Fibroblast of villous mesenchyme (primary cell): ENCODE data around the gene ARPC1A. TPM values are rescaled to one million over a fixed set of nuclear protein-coding genes. Genes with fewer than 3 reads are reported as not detected.
"Not testable (repeated sequence)": the region's sequence is repeated elsewhere in the genome, so short reads cannot be mapped to it uniquely, and the experiment has no call there.

Experiments used
- DNase-seq: peaks from one replicate; pipeline ENCODE4 v3.0.0-alpha.2; 2010; ENCODE audit warnings: low read depth
- H3K4me3 ChIP-seq: 2 replicates; pipeline ENCODE4 v1.5.1; 2011; ENCODE audit warnings: low read depth, mild to moderate bottlenecking, low read length
- CTCF ChIP-seq: IDR thresholded peaks from 2 replicates; pipeline ENCODE4 v1.5.1; 2012; ENCODE audit warnings: low read depth, mild to moderate bottlenecking, low read length; ENCODE audit not compliant: insufficient read depth
- total RNA-seq: library from RNA; depleted of rRNA; stranded (reverse); fragments of >200 nt; gene quantifications from 2 replicates; pipeline ENCODE4 v1.2.3, GENCODE V29; 2012

Gene ARPC1A
- 158 and 160 TPM in 2 replicates for total RNA-seq

GRCh38 chr7:99325592-99326407, at the start of gene ARPC1A:
Gene ARPC1A (plus strand): TSS chr7:99325898. CDS start chr7:99333354, 7,456 bp downstream.
- peak; percentile 44 for TF ChIP-seq CTCF
- H3K4me3 ChIP-seq, result peak within 1 kb of the TSS; percentile 70

GRCh38 chr7:99278180-99278579, 47.5 kb upstream of the ARPC1A start:
- no peak overlapping the region for H3K4me3 ChIP-seq
- TF ChIP-seq CTCF, result peak; percentile 14
- no peak for DNase-seq

More at GRCh38 chr7:99325592-99326407, at the start of gene ARPC1A:
- DNase-seq, result peak; percentile 95

- not testable (repeated sequence) for H3K4me3 ChIP-seq, DNase-seq
Observed at GRCh38 chr7:99284165-99284564, 41.5 kb upstream of the ARPC1A start.

- DNase-seq, result no peak
- no peak overlapping the region for H3K4me3 ChIP-seq
- no peak for TF ChIP-seq CTCF
Observed at GRCh38 chr7:99287779-99288534, 37.7 kb upstream of the ARPC1A start.

- TF ChIP-seq CTCF, result no peak
- H3K4me3 ChIP-seq, result no peak overlapping the region
- no peak for DNase-seq
Observed at GRCh38 chr7:99289185-99289584, 36.5 kb upstream of the ARPC1A start.

- H3K4me3 ChIP-seq, DNase-seq: not testable (repeated sequence)
Observed at GRCh38 chr7:99290148-99290547, 35.5 kb upstream of the ARPC1A start.

- no peak for TF ChIP-seq CTCF
Observed at GRCh38 chr7:99290980-99291607, 34.6 kb upstream of the ARPC1A start.

More at GRCh38 chr7:99290980-99291607, 34.6 kb upstream of the ARPC1A start:
- peak; percentile 79 for DNase-seq
- no peak overlapping the region for H3K4me3 ChIP-seq
